SK-N-SH (cell line): ENCODE measurements around the gene SAG.

ENCODE experiments used
- EZH2phosphoT487 ChIP-seq: fragments of 200-600 bp; sonication (generic); IDR thresholded peaks from 2 replicates; pipeline ENCODE4 v1.6.1; 2017; ENCODE audit warnings: low read depth, mixed run types, mild to moderate bottlenecking, antibody characterized with exemption, moderate library complexity, borderline replicate concordance
- FOXM1 ChIP-seq: IDR thresholded peaks from 2 replicates; pipeline ENCODE4 v1.4.0; 2012; ENCODE audit warnings: low read depth, mild to moderate bottlenecking
- GABPA ChIP-seq: IDR thresholded peaks from 2 replicates; pipeline ENCODE4 v1.4.0; 2012; ENCODE audit warnings: low read depth, mild to moderate bottlenecking
- NRF1 ChIP-seq: IDR thresholded peaks from 2 replicates; pipeline ENCODE4 v1.6.1; 2012; ENCODE audit warnings: low read depth, mild to moderate bottlenecking, low read length
- RAD21 ChIP-seq: IDR thresholded peaks from 2 replicates; pipeline ENCODE4 v1.6.1; 2012; ENCODE audit warnings: mild to moderate bottlenecking, low read length
- RCOR1 ChIP-seq: fragments of 150-350 bp; IDR thresholded peaks from 2 replicates; pipeline ENCODE4 v1.6.1; 2017; ENCODE audit warnings: antibody characterized with exemption, low read length
- SIN3A ChIP-seq: IDR thresholded peaks from 2 replicates; pipeline ENCODE4 v1.6.1; 2012; ENCODE audit warnings: low read depth, mild to moderate bottlenecking, low read length, moderate library complexity, borderline replicate concordance
- SMC3 ChIP-seq: IDR thresholded peaks from 2 replicates; pipeline ENCODE4 v1.6.1; 2012; ENCODE audit warnings: low read depth, low read length, improper control_type of control experiment
- TF ChIP-seq, protein P1 (sequence below): fragments of 200-600 bp; sonication (generic); IDR thresholded peaks from 2 replicates; pipeline ENCODE4 v1.6.1; 2017; ENCODE audit warnings: antibody characterized with exemption, mild to moderate bottlenecking, moderate library complexity
- TF ChIP-seq, protein P2 (sequence below): IDR thresholded peaks from 2 replicates; pipeline ENCODE4 v1.4.0; 2012; ENCODE audit warnings: low read depth
- TF ChIP-seq, protein P3 (sequence below): IDR thresholded peaks from 2 replicates; pipeline ENCODE4 v1.4.0; 2012; ENCODE audit warnings: low read depth, borderline replicate concordance
- TF ChIP-seq, protein P4 (sequence below): IDR thresholded peaks from 2 replicates; pipeline ENCODE4 v1.6.1; 2012; ENCODE audit warnings: mild to moderate bottlenecking, low read depth, low read length, moderate library complexity

DNA sequence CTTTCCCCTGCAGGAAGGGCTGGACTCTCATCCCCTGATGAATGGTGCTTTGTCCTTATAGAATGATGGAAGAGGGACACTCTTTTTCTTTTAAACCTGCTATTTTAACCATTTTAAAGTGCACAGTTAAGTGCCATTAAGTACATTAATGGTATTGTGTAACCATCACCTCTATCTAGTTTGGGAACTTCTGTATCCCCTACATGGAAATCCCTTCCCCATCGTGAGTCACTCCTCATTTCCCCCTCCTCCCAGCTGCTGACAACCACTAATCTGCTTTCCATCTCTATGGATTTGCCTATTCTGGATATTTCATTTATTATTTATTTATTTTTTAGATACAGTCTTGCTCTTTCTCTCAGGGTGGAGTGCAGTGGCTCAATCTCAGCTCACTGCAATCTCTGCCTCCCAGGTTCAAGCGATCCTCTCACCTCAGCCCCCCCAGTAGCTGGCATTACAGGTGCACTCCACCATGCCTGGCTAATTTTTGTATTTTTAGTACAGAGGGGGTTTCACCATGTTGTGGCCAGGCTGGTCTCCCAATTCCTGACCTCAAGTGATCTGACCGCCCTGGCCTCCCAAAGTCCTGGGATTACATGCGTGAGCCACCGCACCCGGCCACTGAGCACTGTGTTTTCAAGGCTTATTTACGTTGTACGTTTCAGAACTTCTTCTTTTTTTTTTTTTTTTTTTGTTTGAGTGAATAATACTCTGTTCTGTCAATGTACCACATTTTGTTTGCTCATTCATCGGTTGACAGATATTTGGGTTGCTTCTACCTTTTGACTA, 62.5 kb downstream of the SAG start:
- no peak for TF ChIP-seq GABPA
- TF ChIP-seq, protein P1, sequence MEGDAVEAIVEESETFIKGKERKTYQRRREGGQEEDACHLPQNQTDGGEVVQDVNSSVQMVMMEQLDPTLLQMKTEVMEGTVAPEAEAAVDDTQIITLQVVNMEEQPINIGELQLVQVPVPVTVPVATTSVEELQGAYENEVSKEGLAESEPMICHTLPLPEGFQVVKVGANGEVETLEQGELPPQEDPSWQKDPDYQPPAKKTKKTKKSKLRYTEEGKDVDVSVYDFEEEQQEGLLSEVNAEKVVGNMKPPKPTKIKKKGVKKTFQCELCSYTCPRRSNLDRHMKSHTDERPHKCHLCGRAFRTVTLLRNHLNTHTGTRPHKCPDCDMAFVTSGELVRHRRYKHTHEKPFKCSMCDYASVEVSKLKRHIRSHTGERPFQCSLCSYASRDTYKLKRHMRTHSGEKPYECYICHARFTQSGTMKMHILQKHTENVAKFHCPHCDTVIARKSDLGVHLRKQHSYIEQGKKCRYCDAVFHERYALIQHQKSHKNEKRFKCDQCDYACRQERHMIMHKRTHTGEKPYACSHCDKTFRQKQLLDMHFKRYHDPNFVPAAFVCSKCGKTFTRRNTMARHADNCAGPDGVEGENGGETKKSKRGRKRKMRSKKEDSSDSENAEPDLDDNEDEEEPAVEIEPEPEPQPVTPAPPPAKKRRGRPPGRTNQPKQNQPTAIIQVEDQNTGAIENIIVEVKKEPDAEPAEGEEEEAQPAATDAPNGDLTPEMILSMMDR, result no peak
- no peak for TF ChIP-seq EZH2phosphoT487
- TF ChIP-seq NRF1, result no peak
- no peak for TF ChIP-seq RCOR1
- TF ChIP-seq, protein P2, sequence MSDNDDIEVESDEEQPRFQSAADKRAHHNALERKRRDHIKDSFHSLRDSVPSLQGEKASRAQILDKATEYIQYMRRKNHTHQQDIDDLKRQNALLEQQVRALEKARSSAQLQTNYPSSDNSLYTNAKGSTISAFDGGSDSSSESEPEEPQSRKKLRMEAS, result no peak
- TF ChIP-seq RAD21, result no peak
- no peak for TF ChIP-seq SIN3A
- TF ChIP-seq FOXM1, result no peak
- no peak for TF ChIP-seq SMC3
- TF ChIP-seq, protein P3, sequence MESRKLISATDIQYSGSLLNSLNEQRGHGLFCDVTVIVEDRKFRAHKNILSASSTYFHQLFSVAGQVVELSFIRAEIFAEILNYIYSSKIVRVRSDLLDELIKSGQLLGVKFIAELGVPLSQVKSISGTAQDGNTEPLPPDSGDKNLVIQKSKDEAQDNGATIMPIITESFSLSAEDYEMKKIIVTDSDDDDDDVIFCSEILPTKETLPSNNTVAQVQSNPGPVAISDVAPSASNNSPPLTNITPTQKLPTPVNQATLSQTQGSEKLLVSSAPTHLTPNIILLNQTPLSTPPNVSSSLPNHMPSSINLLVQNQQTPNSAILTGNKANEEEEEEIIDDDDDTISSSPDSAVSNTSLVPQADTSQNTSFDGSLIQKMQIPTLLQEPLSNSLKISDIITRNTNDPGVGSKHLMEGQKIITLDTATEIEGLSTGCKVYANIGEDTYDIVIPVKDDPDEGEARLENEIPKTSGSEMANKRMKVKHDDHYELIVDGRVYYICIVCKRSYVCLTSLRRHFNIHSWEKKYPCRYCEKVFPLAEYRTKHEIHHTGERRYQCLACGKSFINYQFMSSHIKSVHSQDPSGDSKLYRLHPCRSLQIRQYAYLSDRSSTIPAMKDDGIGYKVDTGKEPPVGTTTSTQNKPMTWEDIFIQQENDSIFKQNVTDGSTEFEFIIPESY, result no peak
- TF ChIP-seq, protein P4, sequence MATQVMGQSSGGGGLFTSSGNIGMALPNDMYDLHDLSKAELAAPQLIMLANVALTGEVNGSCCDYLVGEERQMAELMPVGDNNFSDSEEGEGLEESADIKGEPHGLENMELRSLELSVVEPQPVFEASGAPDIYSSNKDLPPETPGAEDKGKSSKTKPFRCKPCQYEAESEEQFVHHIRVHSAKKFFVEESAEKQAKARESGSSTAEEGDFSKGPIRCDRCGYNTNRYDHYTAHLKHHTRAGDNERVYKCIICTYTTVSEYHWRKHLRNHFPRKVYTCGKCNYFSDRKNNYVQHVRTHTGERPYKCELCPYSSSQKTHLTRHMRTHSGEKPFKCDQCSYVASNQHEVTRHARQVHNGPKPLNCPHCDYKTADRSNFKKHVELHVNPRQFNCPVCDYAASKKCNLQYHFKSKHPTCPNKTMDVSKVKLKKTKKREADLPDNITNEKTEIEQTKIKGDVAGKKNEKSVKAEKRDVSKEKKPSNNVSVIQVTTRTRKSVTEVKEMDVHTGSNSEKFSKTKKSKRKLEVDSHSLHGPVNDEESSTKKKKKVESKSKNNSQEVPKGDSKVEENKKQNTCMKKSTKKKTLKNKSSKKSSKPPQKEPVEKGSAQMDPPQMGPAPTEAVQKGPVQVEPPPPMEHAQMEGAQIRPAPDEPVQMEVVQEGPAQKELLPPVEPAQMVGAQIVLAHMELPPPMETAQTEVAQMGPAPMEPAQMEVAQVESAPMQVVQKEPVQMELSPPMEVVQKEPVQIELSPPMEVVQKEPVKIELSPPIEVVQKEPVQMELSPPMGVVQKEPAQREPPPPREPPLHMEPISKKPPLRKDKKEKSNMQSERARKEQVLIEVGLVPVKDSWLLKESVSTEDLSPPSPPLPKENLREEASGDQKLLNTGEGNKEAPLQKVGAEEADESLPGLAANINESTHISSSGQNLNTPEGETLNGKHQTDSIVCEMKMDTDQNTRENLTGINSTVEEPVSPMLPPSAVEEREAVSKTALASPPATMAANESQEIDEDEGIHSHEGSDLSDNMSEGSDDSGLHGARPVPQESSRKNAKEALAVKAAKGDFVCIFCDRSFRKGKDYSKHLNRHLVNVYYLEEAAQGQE, result no peak
